ENCODE results near the gene NAE1. TPM values are rescaled to one million over a fixed set of nuclear protein-coding genes. Genes with fewer than 3 reads are reported as not detected.

The NAE1 gene
- total RNA-seq, 2 experiments from 2014 or later = 81.1 to 88.5 TPM

GRCh38 chr16:66859397-66860068 lies 28.8 kb upstream of the NAE1 start:
- Mint-ChIP-seq H3K4me3 (no peak overlapping the region), H3K27me3 (no peaks in the 10 kb centered on the region), H3K4me1 (no peaks in the 10 kb centered on the region), H3K27ac (no peak overlapping the region), H3K9me3 (ENCODE audit: low read depth) (no peaks in the 10 kb centered on the region), H3K36me3 (no peaks in the 10 kb centered on the region)
- DNase-seq (no peak), ATAC-seq (no peak)
- CTCF ChIA-PET = interaction anchor here (0.6 to 2.4 kb wide), 5 partner anchors 9 to 29 kb away, joined by 4 to 21 read pairs (median 7); partner anchors contain the start of gene NAE1

- Mint-ChIP-seq H3K9me3 (ENCODE audit: low read depth) (no peaks in the 10 kb centered on the region), H3K4me1 (no peaks in the 10 kb centered on the region), H3K36me3 (no peaks in the 10 kb centered on the region), H3K27me3 (no peaks in the 10 kb centered on the region), H3K4me3 (no peak overlapping the region), H3K27ac (no peak overlapping the region)
- ATAC-seq = no peak
- DNase-seq = no peak
- CTCF ChIA-PET = interaction anchor here (2.2 to 2.5 kb wide), 4 partner anchors 9 to 28 kb away, joined by 7 to 21 read pairs (median 8); partner anchors contain the start of gene NAE1
Observed at GRCh38 chr16:66858740-66859396, 28.1 kb upstream of the NAE1 start.

DNA sequence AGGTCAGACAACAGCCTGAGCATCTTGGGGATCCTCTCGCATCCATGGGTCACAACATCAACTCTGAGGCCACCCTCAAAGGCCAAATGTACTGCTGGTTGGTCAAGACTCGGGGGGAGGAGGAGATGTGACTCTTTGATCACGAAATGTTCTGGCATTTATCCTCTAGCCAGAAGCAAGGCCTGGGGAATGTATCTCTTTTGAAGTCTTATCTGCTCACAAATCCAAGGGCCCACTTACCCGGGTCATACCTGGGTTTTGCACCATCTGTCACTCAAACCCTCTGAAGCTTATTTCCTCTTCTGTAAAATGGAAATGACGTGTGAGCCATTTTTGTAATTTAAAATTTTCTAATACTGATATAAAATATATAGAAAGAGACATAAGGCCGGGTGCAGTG lies 26.7 kb upstream of the NAE1 start:
- CTCF ChIA-PET = interaction anchor here (1.0 to 5.4 kb wide), 4 partner anchors 11 to 106 kb away, joined by 3 to 25 read pairs (median 12); partner anchors contain the start of genes DYNC1LI2 and NAE1
- peaks cover 4% of the 10 kb centered on the region for H3K4me1 Mint-ChIP-seq
- H3K4me3 Mint-ChIP-seq = no peak overlapping the region
- no peak overlapping the region for H3K27ac Mint-ChIP-seq
- H3K9me3 Mint-ChIP-seq (ENCODE audit: low read depth) = no peaks in the 10 kb centered on the region
- no peak for DNase-seq
- H3K36me3 Mint-ChIP-seq = no peaks in the 10 kb centered on the region
- no peak for ATAC-seq
- H3K27me3 Mint-ChIP-seq = no peaks in the 10 kb centered on the region

DNA sequence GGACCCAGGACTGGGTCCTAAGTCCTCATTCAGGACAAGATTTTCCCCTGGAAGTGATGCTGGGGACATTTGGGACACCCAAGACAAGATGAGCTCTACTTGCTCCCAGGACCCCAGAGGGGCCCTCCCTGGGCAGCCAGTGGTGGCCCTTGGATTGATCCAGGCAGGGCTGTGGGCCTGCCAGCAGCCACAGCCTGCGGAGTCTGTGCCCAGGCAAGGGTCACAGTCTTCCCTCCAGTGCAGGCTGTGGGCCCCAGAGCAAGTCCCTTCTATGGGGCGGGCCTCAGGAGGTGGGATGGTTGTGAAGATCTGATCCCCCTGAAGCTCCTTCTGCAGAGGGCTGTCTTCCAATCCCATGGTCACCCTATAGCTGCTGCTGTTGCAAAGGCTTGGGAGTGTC lies 26.0 kb upstream of the NAE1 start:
- CTCF ChIA-PET = interaction anchor here (1.0 to 5.4 kb wide), 5 partner anchors 10 to 105 kb away, joined by 3 to 25 read pairs (median 7); partner anchors contain the start of genes DYNC1LI2 and NAE1
- no peak overlapping the region for H3K4me3 Mint-ChIP-seq
- H3K27ac Mint-ChIP-seq = no peak overlapping the region
- peaks cover 4% of the 10 kb centered on the region for H3K4me1 Mint-ChIP-seq
- DNase-seq (no peak), ATAC-seq (no peak)
- no peaks in the 10 kb centered on the region for H3K36me3 Mint-ChIP-seq
- no peaks in the 10 kb centered on the region for H3K9me3 Mint-ChIP-seq (ENCODE audit: low read depth)
- no peaks in the 10 kb centered on the region for H3K27me3 Mint-ChIP-seq

DNA sequence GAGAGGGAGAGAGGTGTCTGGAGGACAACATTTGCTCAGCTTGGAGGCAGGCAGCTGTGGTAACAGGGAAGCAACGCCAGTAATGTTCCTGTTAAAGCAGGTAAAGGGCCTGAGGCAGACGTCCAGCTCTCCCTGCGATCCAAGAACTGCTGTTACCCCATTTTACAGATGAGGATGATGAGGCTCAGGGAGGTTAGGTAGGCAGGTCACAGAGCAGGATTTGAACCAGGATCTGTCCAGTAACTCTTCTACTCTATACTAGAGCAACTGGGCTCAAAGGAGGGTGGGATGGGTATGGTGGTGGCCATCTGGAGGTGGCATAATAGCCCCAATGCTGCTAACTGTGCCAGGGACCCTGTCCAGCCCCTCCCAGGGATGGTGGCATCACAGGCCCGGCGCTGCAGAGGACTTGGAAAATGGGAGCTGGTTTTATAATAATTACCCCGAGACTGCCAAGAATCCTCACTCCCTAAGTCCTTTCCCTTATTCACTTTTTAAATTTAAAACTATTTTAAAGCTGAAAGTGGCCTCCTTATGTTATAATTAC lies 25.5 kb upstream of the NAE1 start:
- ATAC-seq (no peak), DNase-seq (no peak)
- Mint-ChIP-seq H3K4me3 (no peak overlapping the region), H3K36me3 (no peaks in the 10 kb centered on the region), H3K4me1 (peaks cover 4% of the 10 kb centered on the region), H3K27me3 (no peaks in the 10 kb centered on the region), H3K27ac (no peak overlapping the region), H3K9me3 (ENCODE audit: low read depth) (no peaks in the 10 kb centered on the region)
- CTCF ChIA-PET = interaction anchor here (1.2 to 5.4 kb wide), 4 partner anchors 9 to 25 kb away, joined by 6 to 25 read pairs (median 12); partner anchors contain the start of gene NAE1

DNA sequence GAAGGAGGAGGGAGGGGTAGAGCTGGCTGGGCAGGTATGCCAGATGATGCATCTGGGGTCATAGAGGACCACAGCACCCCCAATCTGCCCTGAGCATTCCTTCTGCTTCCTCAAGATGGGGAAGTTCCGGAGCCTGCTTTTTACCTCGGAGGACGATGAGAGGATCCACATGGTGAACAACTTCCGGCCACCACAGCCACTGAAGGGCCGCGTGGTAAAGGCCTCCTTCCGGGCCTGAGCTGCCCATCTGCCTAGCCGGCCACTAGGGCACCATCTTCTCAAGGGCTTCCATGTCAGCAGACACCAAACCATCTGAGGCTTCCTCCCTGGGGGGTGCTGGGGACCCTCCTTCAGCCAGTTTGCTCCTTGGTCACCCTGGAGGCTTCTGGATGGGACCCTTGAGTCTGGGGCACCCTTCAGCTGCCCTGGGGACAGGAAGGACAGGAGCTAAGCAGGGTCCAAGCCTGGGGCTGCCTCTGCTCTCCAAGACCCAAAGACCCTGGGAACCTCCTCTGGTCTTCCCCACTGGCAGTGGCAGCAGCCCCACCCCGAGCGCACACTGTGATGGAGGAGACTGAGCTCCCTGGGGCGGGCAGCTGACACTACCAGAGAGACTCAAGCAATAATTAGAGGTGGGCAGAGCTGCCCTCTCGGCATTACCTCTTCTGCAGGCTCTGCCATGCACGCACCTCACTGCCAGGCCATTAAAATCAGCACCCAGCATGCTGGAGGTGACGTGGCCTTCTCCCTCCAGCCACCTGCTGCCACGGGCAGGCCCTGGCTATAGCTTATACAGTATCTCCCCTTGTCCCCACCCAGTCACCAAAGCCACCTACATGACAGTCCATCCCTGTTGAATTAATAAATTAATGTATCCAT lies 22.7 kb upstream of the NAE1 start:
- CTCF ChIA-PET = interaction anchor here (1.5 to 5.4 kb wide), 4 partner anchors 15 to 68 kb away, joined by 3 to 25 read pairs (median 9); partner anchors contain the start of gene NAE1
- Mint-ChIP-seq H3K36me3 (no peaks in the 10 kb centered on the region), H3K4me1 (peaks cover 5% of the 10 kb centered on the region), H3K27ac (no peak overlapping the region), H3K27me3 (no peaks in the 10 kb centered on the region), H3K4me3 (no peak overlapping the region), H3K9me3 (ENCODE audit: low read depth) (no peaks in the 10 kb centered on the region)
- DNase-seq (no peak), ATAC-seq (no peak)

DNA sequence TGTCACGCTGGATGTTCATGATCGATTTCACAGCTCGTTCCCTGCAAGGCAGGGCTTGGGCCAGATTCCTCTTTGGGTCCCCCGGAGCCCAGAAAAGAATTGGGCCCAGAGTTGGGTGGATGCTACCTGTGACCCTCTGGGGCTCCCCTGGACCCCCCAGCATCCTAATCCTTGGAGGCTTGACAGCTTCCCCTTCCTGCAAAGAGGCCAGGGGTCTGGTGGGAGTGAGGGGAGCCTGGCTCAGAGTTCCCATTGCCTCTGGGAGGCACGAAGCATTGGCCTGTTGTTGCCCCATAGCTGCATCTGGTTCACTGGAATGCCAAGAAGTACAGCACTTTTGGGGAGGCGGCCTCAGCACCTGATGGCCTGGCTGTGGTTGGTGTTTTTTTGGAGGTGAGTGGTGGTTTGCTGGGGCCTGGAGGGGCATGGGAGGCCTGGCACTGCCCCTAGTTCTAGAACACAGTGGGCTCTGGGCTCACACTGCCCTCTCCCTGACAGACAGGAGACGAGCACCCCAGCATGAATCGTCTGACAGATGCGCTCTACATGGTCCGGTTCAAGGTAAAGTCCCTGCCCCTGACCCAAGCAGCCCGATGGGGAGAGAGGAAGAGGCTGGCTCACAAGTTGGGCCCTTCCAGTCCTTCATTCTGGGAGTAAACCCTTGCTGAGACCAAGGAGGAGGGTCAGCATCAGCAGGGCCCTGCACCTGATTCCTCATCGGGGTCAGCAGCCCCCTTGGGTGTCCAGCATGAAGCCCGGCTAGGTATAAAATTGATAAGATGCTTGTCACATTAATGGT lies 20.6 kb upstream of the NAE1 start:
- no peak for DNase-seq
- ATAC-seq = no peak
- Mint-ChIP-seq H3K27ac (no peak overlapping the region), H3K4me1 (peaks cover 15% of the 10 kb centered on the region), H3K36me3 (no peaks in the 10 kb centered on the region), H3K27me3 (peaks cover 2% of the 10 kb centered on the region), H3K9me3 (ENCODE audit: low read depth) (no peaks in the 10 kb centered on the region), H3K4me3 (no peak overlapping the region)
- CTCF ChIA-PET = interaction anchor here (3.4 to 6.1 kb wide), 2 partner anchors 17 to 20 kb away, joined by 18 to 46 read pairs; partner anchors contain the start of gene NAE1

DNA sequence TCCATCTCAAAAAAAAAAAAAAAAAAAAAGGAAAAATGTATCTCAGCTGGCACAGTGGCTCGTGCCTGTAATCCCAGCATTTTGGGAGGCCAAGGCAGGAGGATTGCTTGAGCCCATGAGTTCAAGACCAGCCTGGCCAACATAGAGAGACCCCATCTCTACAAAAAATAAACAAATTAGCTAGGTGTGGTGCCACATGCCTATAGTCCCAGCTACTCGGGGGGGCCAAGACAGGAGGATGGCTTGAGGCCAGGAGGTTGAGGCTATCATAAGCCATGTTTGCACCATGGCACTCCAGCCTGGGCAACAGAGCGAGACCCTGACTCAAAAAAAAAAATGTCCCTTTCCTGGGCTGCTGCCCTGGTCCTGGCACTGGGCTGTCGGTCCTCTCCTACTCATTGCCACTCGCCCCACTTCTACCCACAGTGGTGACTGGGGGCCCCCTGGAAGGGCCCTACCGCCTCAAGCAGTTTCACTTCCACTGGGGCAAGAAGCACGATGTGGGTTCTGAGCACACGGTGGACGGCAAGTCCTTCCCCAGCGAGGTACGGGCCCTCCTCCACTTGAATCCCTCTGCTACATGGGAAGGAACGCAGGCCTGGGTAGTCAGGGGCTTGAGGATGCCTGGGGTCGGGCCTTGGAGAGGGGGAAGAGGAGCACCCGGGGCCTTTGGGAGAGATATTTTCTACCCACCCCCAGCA lies 19.5 kb upstream of the NAE1 start:
- no peak for DNase-seq
- H3K27ac Mint-ChIP-seq = no peak overlapping the region
- no peaks in the 10 kb centered on the region for H3K36me3 Mint-ChIP-seq
- peaks cover 19% of the 10 kb centered on the region for H3K4me1 Mint-ChIP-seq
- no peak for ATAC-seq
- H3K27me3 Mint-ChIP-seq = peaks cover 13% of the 10 kb centered on the region
- CTCF ChIA-PET = interaction anchor here (3.4 to 6.1 kb wide), 2 partner anchors 18 to 19 kb away, joined by 18 to 46 read pairs; partner anchors contain the start of gene NAE1
- H3K9me3 Mint-ChIP-seq (ENCODE audit: low read depth) = no peaks in the 10 kb centered on the region
- H3K4me3 Mint-ChIP-seq = no peak overlapping the region

DNA sequence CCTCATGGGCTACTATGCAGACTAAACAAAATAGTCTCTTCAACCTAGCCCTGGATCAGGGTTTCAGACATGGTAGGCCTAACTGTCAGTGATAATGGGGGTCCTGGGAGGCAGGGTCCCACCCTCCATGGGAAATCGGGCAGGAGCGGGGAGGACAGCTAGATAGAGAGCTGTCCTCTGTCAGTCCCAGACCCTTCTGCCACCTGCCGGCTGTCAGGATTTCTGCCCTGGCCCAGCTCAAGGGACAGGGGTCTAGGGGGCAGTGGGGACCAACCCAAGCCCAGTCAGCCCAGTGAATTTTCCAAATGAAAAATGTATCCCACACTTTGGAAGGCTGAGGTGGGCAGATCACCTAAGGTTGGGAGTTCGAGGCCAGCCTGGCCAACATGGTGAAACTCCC lies 18.8 kb upstream of the NAE1 start:
- peaks cover 18% of the 10 kb centered on the region for H3K27me3 Mint-ChIP-seq
- ATAC-seq = no peak
- CTCF ChIA-PET = interaction anchor here (1.5 to 6.1 kb wide), 3 partner anchors 15 to 19 kb away, joined by 5 to 46 read pairs (median 18); partner anchors contain the start of gene NAE1
- no peak overlapping the region for H3K27ac Mint-ChIP-seq
- H3K36me3 Mint-ChIP-seq = no peaks in the 10 kb centered on the region
- DNase-seq = no peak
- H3K4me3 Mint-ChIP-seq = no peak overlapping the region
- peaks cover 22% of the 10 kb centered on the region for H3K4me1 Mint-ChIP-seq
- no peaks in the 10 kb centered on the region for H3K9me3 Mint-ChIP-seq (ENCODE audit: low read depth)

GRCh38 chr16:66849021-66849420 lies 18.2 kb upstream of the NAE1 start:
- H3K27ac Mint-ChIP-seq = no peak overlapping the region
- no peaks in the 10 kb centered on the region for H3K9me3 Mint-ChIP-seq (ENCODE audit: low read depth)
- peaks cover 21% of the 10 kb centered on the region for H3K27me3 Mint-ChIP-seq
- H3K4me3 Mint-ChIP-seq = no peak overlapping the region
- no peak for DNase-seq
- H3K36me3 Mint-ChIP-seq = no peaks in the 10 kb centered on the region
- peaks cover 22% of the 10 kb centered on the region for H3K4me1 Mint-ChIP-seq
- CTCF ChIA-PET = interaction anchor here (0.8 to 6.1 kb wide), 4 partner anchors 15 to 97 kb away, joined by 3 to 46 read pairs (median 12); partner anchors contain the start of gene NAE1
- ATAC-seq = no peak

DNA sequence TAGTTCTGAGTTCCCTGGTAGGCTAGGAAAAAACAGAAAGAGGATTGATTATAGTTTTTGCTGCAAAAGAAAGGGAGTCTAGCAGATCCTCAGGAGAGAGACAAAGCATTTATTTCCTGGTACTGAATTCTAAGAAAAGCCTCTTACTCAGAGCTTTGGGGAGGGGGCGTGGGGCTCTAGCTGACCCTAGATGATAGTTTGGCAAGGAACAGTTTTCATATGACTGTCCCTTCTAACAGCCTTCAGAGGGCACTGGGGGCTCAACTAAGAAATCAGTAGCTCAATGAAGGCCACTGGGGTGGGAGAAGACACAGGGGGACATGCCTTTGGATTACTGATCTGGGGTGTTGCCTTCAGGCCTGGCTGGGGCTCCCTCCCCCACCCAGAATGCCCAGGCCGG lies 17.4 kb upstream of the NAE1 start:
- CTCF ChIA-PET = interaction anchor here (1.5 to 6.1 kb wide), 4 partner anchors 8 to 20 kb away, joined by 5 to 46 read pairs (median 12); partner anchors contain the start of gene NAE1

More for the DNA sequence above, 17.4 kb upstream of the NAE1 start:
- Mint-ChIP-seq H3K4me1 (peaks cover 23% of the 10 kb centered on the region), H3K27ac (no peak overlapping the region), H3K36me3 (no peaks in the 10 kb centered on the region), H3K9me3 (ENCODE audit: low read depth) (no peaks in the 10 kb centered on the region), H3K4me3 (no peak overlapping the region), H3K27me3 (peaks cover 29% of the 10 kb centered on the region)
- no peak for ATAC-seq
- DNase-seq = no peak
